Aorta (tissue), 5 donors: ENCODE data around the gene ERVV-1. TPM values are rescaled to one million over a fixed set of nuclear protein-coding genes. Genes with fewer than 3 reads are reported as not detected.
A peak's percentile ranks its signal among the peaks of the same experiment; 100 is the strongest.

Experiments
- ATAC-seq: fragments of 200-7000 bp; cut with Tn5 transposase; one replicate; pipeline ENCODE4 v1.9.1; 2022; ENCODE audit warnings: moderate library complexity; ENCODE audit not compliant: low FRiP score
- DNase-seq, 2 donors: peaks; one replicate each; pipeline ENCODE4 v3.0.0-alpha.2; 2020
- H3K27ac ChIP-seq, 2 donors: one replicate each; pipeline ENCODE4 v1.5.1; 2013; ENCODE audit warnings: low read length in 2 of 2, mild to moderate bottlenecking in 2 of 2, moderate library complexity in 2 of 2, control low read depth in 1 of 2, inconsistent platforms in 1 of 2, low read depth in 1 of 2
- H3K27me3 ChIP-seq, 2 donors: one replicate each; pipeline ENCODE4 v1.6.1; 2013; ENCODE audit warnings: control low read depth in 1 of 2, low read length in 1 of 2, mild to moderate bottlenecking in 1 of 2, moderate library complexity in 1 of 2; ENCODE audit not compliant: insufficient read depth in 2 of 2, control insufficient read depth in 1 of 2
- H3K36me3 ChIP-seq, 2 donors: one replicate each; pipeline ENCODE4 v1.6.1; 2013; ENCODE audit warnings: control low read depth in 1 of 2, low read length in 1 of 2, mild to moderate bottlenecking in 1 of 2; ENCODE audit not compliant: insufficient read depth in 2 of 2, control insufficient read depth in 1 of 2
- H3K4me1 ChIP-seq, 2 donors: one replicate each; pipeline ENCODE4 v1.6.1; 2013; ENCODE audit warnings: low read length in 2 of 2, control low read depth in 1 of 2, mild to moderate bottlenecking in 1 of 2, moderate library complexity in 1 of 2; ENCODE audit not compliant: insufficient read depth in 2 of 2, control insufficient read depth in 1 of 2
- H3K4me3 ChIP-seq, 2 donors: one replicate each; pipeline ENCODE4 v1.5.1; 2013; ENCODE audit warnings: low read length in 2 of 2, control low read depth in 1 of 2, mild to moderate bottlenecking in 1 of 2
- H3K9me3 ChIP-seq: one replicate; pipeline ENCODE4 v1.6.1; 2013; ENCODE audit warnings: mild to moderate bottlenecking, low read length; ENCODE audit not compliant: control insufficient read depth
- WGBS, 2 donors: extraction: QIAGEN DNeasy Blood & Tissue Kit; methylation state at CpG; one replicate each; pipeline ENCODE4 v1.1.7; 2013; 5-methylcytosine and 5-hydroxymethylcytosine counted together
- intact Hi-C, 2 donors: fragments of 100-400 bp; cut with DNase I; formaldehyde crosslinking; loops; one replicate each; pipeline versions ENCODE4 v1.14.2 to v1.15.0; 2022
- polyA plus RNA-seq, 2 donors: library from polyadenylated mRNA; stranded (reverse); fragments of 200-250 nt; gene quantifications; one replicate each; pipeline ENCODE4 v1.2.3, GENCODE V29; 2013
- total RNA-seq, 2 donors: library from RNA; stranded (reverse); fragmentation: NEBNext Ultra II Directional; extraction: Animal tissue kit (Norgen Biotek cat#: 25700); gene quantifications; one replicate each; pipeline ENCODE4 v1.2.1, GENCODE V29; 2021
- donor health status: healthy with polysubstance abuse.
- donor health status: Bipolar disorder and iron deficiency.
- donor health status: DM: no; HTN: no; CAD: no.
- donor health status: DM: no; HTN: no; CAD: no.
- donor health status: DM: yes; HTN: yes; CAD: no.

ERVV-1 gene
- total and polyA plus RNA-seq, 4 donors = not detected

DNA sequence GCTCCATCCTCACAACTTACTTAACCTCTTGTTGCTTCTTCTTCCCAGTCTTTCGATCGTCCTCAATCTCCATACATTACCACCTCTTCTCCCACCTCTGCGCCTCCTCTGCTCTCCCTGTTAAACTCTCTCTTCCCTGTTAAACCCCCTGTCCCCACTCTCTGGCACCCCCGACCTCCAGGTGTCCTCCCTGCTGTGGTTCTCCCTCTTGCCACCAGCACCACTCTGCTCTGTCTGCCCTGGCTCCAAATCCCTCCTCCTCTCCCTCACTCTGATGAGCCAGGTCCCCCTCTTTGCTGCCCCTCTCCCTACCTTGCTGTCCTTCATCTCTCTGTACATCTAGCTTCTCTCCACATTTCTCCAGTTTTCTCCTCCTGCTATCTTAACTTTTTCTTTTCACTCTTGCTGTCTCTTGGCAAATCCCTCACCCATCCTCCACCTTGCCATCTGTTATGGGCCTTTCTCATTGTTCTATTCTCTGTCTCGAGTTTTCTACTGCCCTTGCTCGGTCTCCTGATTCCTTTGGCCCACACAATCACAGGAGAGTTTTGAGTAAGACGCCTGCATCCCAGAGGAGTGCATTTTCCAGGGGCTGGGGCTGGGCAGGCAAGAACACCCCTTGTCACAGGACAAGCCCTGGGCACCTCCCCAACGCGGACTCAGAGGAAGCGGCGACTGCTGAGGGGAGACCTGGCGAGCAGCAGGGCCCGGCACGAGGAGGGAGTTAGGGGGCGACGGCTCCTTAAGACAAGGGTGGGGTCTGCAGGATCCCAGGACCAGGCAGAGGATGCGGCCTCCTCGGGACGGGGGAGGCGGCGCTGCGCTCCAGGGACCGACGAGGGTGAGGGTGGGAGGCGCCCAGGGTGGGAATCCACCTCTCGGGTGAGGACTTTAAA lies 21.4 kb upstream of the ERVV-1 start:
- H3K9me3 ChIP-seq = no peaks in the 10 kb centered on the region
- peak; percentile 48 for ATAC-seq
- H3K27me3 ChIP-seq = no peaks in the 10 kb centered on the region
- peak overlapping the region; percentile 24 to 31 for H3K4me3 ChIP-seq
- peaks cover 0 to 2% of the 10 kb centered on the region in 2 donors for H3K4me1 ChIP-seq
- WGBS, 2 donors = 13 to 15% methylated on average over 26 of the region's 26 CpGs
- H3K27ac ChIP-seq = peak overlapping the region in 1 of 2 donors; percentile 50
- intact Hi-C loops = loop anchor here (10.0 kb wide), 2 partner anchors 48 to 202 kb away; partner anchors contain the start of gene ZNF665 (in 1 of the 2)
- peak in 1 of 2 donors; percentile 54 for DNase-seq
- H3K36me3 ChIP-seq = peaks cover 0 to 2% of the 10 kb centered on the region in 2 donors

DNA sequence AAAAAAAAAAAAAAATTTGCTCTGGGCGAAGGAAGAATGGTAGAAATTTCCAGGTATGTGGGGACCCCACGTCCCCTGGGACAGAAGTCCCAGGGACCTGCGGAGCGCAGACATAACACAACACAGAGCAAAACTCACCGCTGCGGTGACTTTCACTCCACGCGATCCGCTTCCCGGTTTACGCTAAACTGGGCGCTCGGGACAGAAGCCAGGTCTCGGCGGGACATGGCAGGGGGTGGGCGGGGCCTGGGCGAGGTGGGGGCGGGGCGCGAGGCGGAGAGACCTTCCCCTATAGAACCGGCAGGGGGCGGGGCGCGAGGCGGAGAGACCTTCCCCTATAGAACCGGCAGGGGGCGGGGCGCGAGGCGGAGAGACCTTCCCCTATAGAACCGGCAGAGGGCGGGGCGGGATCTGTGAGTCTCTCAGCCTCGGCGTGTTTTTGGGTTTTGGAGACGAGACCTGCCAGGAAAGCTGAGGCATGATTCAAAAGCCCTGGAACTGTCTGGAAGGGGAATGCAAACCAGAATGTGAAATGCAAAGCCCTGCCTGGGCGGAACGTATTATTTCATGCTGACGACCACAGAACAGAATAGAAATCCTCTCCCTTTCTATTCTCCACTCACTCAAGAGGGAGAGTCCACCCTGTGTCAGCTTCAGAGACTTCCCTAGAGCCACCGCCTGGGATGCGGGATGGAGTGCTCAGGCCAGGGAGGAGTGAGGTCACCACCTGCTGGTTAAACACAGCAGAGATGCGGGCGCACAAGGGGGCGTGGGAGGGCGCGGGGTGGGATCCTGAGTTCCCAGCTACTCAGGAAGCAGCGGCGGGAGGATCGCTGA lies 20.2 kb upstream of the ERVV-1 start:
- 1% methylated on average over 46 to 50 of the region's 50 CpGs for WGBS, 2 donors
- H3K36me3 ChIP-seq = peaks cover 0 to under 1% of the 10 kb centered on the region in 2 donors
- no peaks in the 10 kb centered on the region for H3K27me3 ChIP-seq
- H3K27ac ChIP-seq = peak overlapping the region in 1 of 2 donors; percentile 58
- intact Hi-C loops = loop anchor here (10.0 kb wide), 2 partner anchors 49 to 201 kb away; partner anchors contain the start of gene ZNF665 (in 1 of the 2)
- ATAC-seq (peak; percentile 94), DNase-seq (peak; percentile 86 to 91)
- peak overlapping the region; percentile 24 to 85 for H3K4me3 ChIP-seq
- H3K9me3 ChIP-seq = no peaks in the 10 kb centered on the region
- H3K4me1 ChIP-seq = peaks cover 0 to 2% of the 10 kb centered on the region in 2 donors

DNA sequence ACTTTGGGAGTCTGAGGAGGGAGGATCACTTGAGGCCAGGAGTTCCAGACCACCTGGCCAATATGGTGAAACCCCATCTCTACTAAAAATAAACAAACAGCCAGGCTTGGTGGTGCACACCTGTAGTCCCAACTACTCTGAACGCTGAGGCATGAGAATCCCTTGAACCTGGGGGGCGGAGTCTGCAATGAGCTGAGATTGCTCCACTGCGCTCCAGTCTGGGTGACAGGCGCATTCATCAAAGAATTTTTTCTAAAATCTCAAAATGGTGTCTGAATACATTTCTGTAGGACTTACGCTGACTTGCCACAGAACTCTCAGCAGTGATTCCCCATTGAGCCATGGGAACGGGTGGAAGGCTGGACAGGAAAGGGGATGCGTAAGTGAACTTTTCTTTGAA lies 18.0 kb upstream of the ERVV-1 start:
- intact Hi-C loops = loop anchor here (10.0 kb wide), 2 partner anchors 51 to 199 kb away; partner anchors contain the start of gene ZNF665 (in 1 of the 2)
- H3K4me1 ChIP-seq = peaks cover 0 to 2% of the 10 kb centered on the region in 2 donors
- WGBS, 2 donors = 86 to 88% methylated on average over 7 of the region's 7 CpGs
- no peaks in the 10 kb centered on the region for H3K27me3 ChIP-seq
- no peak overlapping the region for H3K27ac ChIP-seq
- no peak for ATAC-seq
- no peaks in the 10 kb centered on the region for H3K9me3 ChIP-seq
- DNase-seq = no peak
- no peaks in the 10 kb centered on the region for H3K36me3 ChIP-seq
- H3K4me3 ChIP-seq = no peak overlapping the region

DNA sequence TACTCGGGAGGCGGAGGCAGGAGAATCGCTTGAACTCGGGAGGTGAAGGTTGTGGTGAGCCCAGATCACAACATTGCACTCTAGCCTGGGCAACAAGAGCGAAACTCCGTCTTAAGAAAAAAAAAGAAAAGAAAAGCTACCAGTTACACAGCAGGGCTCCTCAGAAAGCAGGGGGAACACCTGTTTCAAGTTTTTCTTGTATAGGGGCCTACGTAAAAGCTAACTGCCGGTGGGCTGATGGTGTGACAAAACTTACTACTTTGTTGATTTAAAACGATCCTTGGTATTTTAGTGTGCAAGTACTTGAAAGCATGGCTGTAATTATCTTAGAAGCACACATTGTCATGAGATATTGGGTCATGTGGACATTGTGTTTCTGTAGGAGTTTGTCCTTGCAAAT lies 15.7 kb upstream of the ERVV-1 start:
- Histone ChIP-seq H3K27me3 (no peaks in the 10 kb centered on the region), H3K4me3 (no peak overlapping the region), H3K27ac (no peak overlapping the region), H3K4me1 (no peaks in the 10 kb centered on the region), H3K9me3 (no peaks in the 10 kb centered on the region), H3K36me3 (no peaks in the 10 kb centered on the region)
- ATAC-seq (no peak), DNase-seq (no peak)
- intact Hi-C loops = loop anchor here (10.0 kb wide), 2 partner anchors 53 to 197 kb away; partner anchors contain the start of gene ZNF665 (in 1 of the 2)
- 63 to 69% methylated on average over 9 of the region's 9 CpGs for WGBS, 2 donors

GRCh38 chr19:53002479-53002878 lies 11.2 kb upstream of the ERVV-1 start:
- intact Hi-C loops = no loop called here
- no peaks in the 10 kb centered on the region for H3K36me3 ChIP-seq
- ATAC-seq (no peak), DNase-seq (no peak)
- H3K27me3 ChIP-seq = no peaks in the 10 kb centered on the region
- H3K4me1 ChIP-seq = no peaks in the 10 kb centered on the region
- WGBS, 2 donors = 12 to 21% methylated on average over 2 of the region's 2 CpGs
- no peak overlapping the region for H3K27ac ChIP-seq
- no peaks in the 10 kb centered on the region for H3K9me3 ChIP-seq
- no peak overlapping the region for H3K4me3 ChIP-seq

DNA sequence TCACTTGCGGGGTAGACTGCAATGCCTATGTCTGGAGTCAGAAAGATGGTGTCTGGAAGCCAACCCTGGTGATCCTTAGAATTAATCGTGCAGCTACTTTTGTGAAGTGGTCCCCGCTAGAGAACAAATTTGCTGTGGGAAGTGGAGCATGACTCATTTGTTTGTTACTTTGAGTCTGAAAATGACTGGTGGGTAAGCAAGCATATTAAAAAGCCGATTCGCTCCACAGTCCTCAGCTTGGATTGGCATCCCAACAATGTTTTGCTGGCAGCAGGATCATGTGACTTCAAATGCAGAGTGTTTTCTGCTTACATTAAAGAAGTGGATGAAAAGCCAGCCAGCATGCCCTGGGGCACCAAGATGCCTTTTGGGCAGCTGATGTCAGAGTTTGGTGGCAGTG lies 9.5 kb upstream of the ERVV-1 start:
- ATAC-seq (no peak), DNase-seq (no peak)
- Histone ChIP-seq H3K27me3 (no peaks in the 10 kb centered on the region), H3K4me1 (no peaks in the 10 kb centered on the region), H3K9me3 (no peaks in the 10 kb centered on the region), H3K4me3 (no peak overlapping the region), H3K27ac (no peak overlapping the region), H3K36me3 (no peaks in the 10 kb centered on the region)
- intact Hi-C loops = no loop called here
- WGBS, 2 donors = 56 to 63% methylated on average over 5 of the region's 5 CpGs

DNA sequence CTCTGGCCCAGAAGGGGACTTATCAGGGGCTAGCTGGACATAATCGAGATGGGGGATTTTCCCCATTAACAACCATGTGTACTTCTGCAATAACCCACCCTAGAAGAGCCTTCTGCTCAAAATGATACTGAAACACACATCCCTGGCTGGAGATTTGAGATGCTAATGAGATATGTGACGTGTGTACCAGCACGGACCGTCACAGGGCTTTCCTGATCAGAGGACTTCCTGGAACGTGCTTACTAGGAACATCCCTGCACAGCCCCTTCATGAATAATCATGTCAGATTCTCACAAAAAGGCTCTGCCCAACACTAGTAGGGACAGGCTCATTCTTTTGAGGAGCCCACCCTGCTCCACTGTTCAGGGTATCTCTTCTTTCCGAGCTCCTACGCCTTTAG lies 6.5 kb upstream of the ERVV-1 start:
- H3K27ac ChIP-seq = no peak overlapping the region
- DNase-seq = no peak
- 68 to 78% methylated on average over 7 of the region's 7 CpGs for WGBS, 2 donors
- H3K4me3 ChIP-seq = no peak overlapping the region
- H3K4me1 ChIP-seq = no peaks in the 10 kb centered on the region
- no peaks in the 10 kb centered on the region for H3K9me3 ChIP-seq
- intact Hi-C loops = no loop called here
- no peaks in the 10 kb centered on the region for H3K27me3 ChIP-seq
- H3K36me3 ChIP-seq = no peaks in the 10 kb centered on the region
- no peak for ATAC-seq

DNA sequence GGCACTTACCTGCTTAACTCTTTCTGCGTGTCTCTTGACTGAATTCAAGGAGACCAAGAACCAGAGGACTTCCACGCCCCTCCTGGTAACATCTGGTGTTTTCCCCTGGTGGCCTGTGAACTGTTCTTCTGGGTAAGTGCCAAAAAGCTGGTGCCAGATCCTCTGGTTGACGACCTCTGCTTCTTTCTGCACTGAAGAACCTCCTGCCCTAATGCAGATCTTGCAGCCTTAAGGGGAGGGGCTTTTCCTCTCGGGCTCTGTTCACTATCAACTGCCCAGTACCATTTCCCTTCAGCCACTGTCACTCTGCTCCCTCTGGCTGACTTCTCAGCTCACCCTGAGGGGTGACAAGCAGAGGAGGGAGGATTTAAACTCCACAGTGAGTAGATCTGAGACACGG lies 6.1 kb upstream of the ERVV-1 start:
- Histone ChIP-seq H3K4me1 (no peaks in the 10 kb centered on the region), H3K9me3 (no peaks in the 10 kb centered on the region), H3K27ac (no peak overlapping the region), H3K4me3 (no peak overlapping the region), H3K36me3 (no peaks in the 10 kb centered on the region), H3K27me3 (no peaks in the 10 kb centered on the region)
- intact Hi-C loops = no loop called here
- WGBS, 2 donors = 44 to 51% methylated on average over 5 of the region's 5 CpGs
- no peak for DNase-seq
- ATAC-seq = no peak
